Fibroblast of peridontal ligament (primary cell): ENCODE results near the gene COL18A1.

ENCODE experiments used
- DNase-seq: peaks from one replicate; pipeline ENCODE4 v3.0.0-alpha.2; 2010; ENCODE audit errors: extremely low read depth

Gene COL18A1

DNA sequence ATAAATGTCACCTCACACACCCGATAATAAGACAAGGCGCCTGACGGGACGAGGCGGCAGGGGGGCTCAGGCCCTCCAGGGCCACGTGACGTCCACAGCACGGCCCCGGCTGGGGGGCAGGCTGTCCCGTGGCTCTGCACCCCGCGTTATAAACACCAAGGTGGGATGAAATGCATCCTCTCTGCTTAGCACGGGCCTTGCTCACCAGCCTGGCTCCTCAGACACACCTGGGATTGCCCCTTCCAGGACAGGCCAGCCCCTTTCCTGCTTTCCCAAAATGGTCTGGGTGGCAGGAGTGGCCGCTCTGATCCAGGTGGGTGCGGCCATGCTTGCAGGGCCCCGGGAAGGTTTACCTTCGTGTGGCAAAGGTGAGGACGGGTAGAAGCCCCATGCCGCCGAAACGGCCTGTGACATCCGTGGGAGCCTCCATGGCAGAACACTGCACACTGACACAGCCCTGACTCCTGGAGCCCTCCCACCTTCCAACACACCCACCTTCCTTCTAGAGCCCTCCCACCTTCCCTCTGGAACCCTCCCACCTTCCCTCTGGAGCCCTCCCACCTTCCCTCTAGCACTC lies 101.4 kb downstream of the COL18A1 start:
- no peak for DNase-seq

- DNase-seq = no peak
Measured at GRCh38 chr21:45506836-45507522, 102.0 kb downstream of the COL18A1 start.

DNA sequence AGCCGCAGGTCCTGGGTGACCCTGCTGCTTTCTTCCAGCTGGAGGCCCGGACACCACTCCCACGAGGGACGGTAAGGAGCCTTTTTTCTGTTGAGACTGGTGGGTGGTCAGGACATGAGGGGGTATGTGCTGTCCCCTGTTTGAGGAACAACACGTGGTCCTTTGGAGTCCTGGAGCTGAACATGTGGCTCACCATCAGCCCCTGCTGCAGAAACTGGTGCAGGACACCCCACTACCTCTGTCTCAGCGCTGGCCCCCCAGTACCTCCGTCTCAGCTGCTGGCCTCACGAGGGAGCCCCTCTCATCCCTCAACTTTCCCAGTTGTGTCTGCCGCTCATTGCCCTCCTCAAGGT lies 102.5 kb downstream of the COL18A1 start:
- DNase-seq = no peak

DNA sequence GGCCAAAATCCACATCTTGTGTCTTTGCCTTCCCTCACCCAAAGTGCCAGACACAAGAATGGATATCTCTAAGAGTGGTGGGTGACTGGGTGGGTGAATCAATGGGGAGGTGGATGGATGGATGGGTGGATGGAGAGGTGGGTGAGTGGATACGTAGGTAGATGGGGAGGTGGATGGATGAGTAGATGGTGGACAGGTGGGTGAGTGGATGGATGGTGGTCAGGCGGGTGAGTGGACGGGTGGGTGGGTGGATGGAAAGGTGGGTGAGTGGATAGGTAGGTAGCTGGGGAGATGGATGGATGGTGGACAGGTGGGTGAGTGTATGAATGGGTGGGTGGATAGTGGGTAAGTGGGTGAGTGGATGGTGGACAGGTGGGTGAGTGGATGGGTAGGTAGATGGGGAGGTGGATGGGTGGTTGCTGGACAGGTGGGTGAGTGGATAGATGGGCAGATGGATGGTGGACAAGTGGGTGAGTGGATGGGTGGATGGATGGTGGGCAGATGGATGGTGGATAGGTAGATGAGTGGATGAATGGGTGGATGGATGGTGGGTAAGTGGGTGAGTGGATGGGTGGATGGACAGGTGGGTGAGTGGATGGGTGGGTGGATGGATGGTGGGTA lies 103.0 kb downstream of the COL18A1 start:
- DNase-seq = no peak

DNA sequence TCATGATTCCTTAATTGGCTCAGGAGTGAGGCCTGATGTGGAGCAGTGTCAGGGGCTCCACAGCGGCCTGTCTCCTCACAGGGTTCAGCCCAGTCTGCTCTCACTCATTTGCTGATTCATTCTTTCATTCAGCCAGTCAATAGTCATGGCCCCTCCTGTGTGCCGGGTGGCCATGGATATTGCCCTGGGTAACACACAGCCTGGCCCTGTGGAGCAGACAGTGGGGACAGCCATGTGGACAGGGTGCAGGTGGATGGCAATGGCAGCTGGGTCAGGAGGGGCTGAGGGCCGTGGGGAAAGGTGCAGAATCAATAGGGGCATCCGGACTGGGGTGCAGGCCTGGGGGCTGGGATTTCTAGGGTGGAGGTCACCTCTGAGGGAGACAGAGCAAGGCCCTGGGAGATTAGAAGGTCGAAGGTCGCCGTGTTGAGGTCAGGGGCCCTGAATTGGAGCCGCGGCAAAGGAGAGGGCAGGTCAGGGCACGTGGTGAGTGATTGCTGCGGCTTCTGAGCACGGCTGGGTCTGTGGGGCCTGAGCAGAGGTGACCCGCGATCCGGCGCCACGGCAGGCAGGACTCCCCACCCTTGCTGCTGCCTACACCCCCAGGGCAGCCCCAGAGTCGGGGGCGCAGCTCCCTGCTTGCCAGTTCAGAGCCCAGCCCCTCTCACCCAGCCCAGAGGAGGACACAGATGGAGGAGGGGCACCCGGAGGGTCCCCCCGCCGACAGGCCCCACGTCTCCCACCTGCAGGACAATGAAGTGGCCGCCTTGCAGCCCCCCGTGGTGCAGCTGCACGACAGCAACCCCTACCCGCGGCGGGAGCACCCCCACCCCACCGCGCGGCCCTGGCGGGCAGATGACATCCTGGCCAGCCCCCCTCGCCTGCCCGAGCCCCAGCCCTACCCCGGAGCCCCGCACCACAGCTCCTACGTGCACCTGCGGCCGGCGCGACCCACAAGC lies 103.9 kb downstream of the COL18A1 start:
- no peak for DNase-seq

DNA sequence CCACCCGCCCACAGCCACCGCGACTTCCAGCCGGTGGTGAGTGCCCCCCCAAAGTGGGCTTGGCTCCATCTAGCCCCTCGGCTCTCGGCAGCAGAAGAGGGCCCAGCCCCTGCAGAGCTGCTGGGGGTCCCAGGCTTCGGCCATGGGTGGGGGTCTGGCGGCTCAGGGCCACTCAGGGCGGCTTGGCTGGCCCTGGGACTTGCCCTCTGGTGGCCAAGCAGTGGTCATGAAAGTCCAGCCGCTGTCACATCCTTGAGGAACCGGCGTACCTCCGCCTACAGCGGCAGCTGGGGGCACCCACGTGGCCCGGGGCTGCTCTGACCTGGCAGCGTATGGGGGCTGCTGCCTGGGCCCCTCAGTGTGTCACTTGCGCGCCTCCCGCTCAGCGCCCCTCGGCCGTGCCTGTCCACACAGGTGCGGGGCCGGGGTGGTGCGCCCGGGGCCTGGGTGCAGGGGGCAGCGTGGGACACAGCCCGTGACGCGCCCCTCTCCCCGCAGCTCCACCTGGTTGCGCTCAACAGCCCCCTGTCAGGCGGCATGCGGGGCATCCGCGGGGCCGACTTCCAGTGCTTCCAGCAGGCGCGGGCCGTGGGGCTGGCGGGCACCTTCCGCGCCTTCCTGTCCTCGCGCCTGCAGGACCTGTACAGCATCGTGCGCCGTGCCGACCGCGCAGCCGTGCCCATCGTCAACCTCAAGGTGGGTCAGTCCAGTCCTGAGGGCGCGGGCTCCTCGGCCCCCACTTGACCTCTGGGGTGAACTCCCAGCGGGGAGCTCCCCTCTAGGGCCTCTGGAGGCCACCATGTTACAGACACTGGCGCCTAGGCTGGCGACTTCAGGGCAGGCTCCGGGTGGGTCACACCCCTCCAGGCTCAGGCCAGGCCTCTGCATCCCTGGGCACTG lies 104.9 kb downstream of the COL18A1 start:
- DNase-seq = no peak

- DNase-seq = no peak
Measured at GRCh38 chr21:45510466-45510955, 105.5 kb downstream of the COL18A1 start.

DNA sequence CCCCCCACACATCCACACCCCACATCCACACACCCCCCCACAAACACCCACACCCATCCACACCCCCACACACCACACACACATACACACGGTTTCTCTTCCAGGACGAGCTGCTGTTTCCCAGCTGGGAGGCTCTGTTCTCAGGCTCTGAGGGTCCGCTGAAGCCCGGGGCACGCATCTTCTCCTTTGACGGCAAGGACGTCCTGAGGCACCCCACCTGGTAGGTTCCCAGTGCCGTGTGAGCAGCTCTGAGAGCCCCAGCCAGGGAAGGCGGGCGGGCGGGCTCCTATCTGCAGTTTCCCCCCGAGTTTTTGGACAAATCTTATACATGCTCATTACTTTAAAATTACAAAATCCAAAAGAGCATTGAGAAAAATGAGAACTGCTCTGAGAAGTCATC lies 106.0 kb downstream of the COL18A1 start:
- DNase-seq = no peak

DNA sequence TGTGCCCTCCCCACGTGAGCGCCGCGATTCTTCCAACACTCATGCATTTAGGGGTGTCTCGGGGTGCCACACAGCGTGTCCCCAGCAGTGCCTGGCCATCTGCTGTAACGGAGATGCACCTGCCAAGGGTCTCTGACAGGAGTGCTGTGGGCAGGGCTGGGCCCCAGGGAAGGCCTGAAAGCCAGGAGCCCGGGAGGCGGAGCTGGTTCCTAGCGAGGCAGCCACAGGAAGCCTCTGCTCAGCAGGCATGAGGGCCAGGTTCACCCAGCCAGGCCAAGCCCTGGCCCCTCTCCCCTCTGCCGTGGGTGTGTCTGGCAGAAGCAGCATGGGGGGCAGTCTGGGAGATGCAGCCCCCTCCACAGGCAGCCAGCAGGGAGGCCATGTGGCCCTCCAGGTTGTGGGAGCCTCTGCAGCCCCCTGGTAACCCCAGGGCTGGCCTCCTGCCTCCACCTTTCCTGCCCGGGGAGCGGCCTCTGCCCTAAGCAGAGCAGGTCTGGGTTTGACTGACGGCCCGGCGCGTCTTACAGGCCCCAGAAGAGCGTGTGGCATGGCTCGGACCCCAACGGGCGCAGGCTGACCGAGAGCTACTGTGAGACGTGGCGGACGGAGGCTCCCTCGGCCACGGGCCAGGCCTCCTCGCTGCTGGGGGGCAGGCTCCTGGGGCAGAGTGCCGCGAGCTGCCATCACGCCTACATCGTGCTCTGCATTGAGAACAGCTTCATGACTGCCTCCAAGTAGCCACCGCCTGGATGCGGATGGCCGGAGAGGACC lies 106.9 kb downstream of the COL18A1 start:
- DNase-seq = no peak

GRCh38 chr21:45512626-45513002 lies 107.6 kb downstream of the COL18A1 start:
- DNase-seq = no peak

- no peak for DNase-seq
Measured at GRCh38 chr21:45513003-45513717, 108.2 kb downstream of the COL18A1 start.

DNA sequence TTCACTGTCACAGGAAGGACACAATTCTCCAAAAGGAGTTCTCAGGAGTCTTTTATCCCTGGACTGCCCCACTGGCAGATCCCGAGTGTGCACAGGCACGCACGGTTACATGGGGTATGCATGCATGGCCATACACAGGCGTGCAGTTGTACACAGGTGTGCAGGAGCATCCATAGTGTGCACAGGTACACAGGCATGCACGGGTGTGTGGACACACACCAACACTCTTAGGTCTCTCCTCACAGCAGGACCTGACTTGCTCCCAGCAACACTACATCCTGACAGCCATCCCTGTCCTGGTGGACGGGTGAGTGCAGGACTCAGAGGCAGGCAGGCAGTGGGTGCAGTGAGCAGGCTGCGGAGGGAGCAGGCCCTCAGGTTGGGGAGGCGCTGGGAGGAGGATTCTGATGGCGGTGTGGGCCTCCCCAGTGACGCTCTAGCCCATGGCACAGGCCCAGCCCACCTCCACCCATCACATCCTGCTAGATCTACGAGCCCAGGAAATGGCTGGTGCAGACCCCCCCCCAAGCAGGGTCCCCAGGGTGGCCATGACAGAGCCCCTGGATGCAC lies 108.9 kb downstream of the COL18A1 start:
- DNase-seq = no peak

GRCh38 chr21:45514311-45515021 lies 109.5 kb downstream of the COL18A1 start:
- DNase-seq = no peak

- DNase-seq = no peak
Measured at GRCh38 chr21:45515241-45516061, 110.5 kb downstream of the COL18A1 start.

DNA sequence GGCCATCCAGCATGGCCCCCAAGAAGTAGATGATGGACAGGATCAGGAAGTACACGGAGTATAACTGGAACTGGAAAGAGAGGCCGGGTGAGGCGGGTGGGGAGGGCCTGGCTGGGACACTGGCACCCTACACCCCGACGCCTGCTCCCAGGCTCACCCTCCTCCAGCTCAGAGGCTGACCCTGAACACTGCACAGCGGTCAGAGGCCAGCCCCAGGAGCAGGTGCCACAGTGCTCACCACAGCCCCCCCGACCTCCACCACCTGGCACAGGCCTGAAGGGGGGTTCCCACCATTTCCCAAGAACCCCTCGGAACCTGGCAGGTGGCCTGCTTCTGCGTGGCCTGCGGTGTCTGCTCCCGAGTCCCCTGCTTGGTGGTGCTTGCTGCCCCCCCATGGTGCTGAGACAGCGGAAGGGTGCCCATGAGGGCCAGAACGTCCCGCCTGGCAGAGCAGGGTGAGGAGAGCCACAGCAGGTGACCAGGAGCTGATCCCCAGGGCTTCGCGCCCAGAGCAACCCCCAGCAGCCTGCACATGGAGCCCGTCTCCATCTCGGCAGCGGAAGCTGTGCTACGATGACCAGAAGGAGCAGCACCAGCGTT lies 111.2 kb downstream of the COL18A1 start:
- DNase-seq = no peak

- DNase-seq = no peak
Measured at GRCh38 chr21:45516671-45517151, 111.7 kb downstream of the COL18A1 start.
